Stomach (tissue), 9 donors: ENCODE measurements around the gene TMEM253. TPM values are rescaled to one million over a fixed set of nuclear protein-coding genes. Genes with fewer than 3 reads are reported as not detected.

Experiments
- DNase-seq, 2 donors: peaks; one replicate each; pipeline versions ENCODE4 v3.0.0 to v3.0.0-alpha.2; 2013 to 2019
- H3K27ac ChIP-seq, 5 donors: fragments of 200-600 bp in 4 of 5; sonication (generic) in 4 of 5; one replicate each; pipeline ENCODE4 v1.5.1; 2013 to 2019; ENCODE audit warnings: mild to moderate bottlenecking in 1 of 5, moderate library complexity in 1 of 5
- H3K27me3 ChIP-seq, 3 donors: fragments of 200-600 bp; sonication (generic); one replicate each; pipeline ENCODE4 v1.5.1; 2017 to 2019; ENCODE audit warnings: mixed run types in 1 of 3
- H3K36me3 ChIP-seq, 4 donors: fragments of 200-600 bp; sonication (generic); 1 replicate in 3 of 4; 2 replicates in 1 of 4; pipeline ENCODE4 v1.5.1; 2016 to 2019
- H3K4me1 ChIP-seq, 4 donors: fragments of 200-600 bp; sonication (generic); one replicate each; pipeline ENCODE4 v1.5.1; 2016 to 2019
- H3K4me3 ChIP-seq, 4 donors: fragments of 200-600 bp; sonication (generic) in 3 of 4; one replicate each; pipeline ENCODE4 v1.5.1; 2016 to 2019; ENCODE audit warnings: mild to moderate bottlenecking in 1 of 4
- H3K9me3 ChIP-seq, 4 donors: fragments of 200-600 bp; sonication (generic); one replicate each; pipeline ENCODE4 v1.5.1; 2016 to 2019
- EP300 ChIP-seq: sonication (generic); formaldehyde crosslinking; IDR thresholded peaks from one replicate; pipeline ENCODE4 v1.6.1; 2017; ENCODE audit warnings: antibody characterized with exemption
- POLR2A ChIP-seq, 4 donors: fragments of 450-650 bp; IDR thresholded peaks; one replicate each; pipeline ENCODE4 v1.6.1; 2016; ENCODE audit warnings: antibody characterized with exemption in 4 of 4, control low read depth in 2 of 4, mild to moderate bottlenecking in 1 of 4, moderate library complexity in 1 of 4
- POLR2AphosphoS5 ChIP-seq, 3 donors: sonication (generic); formaldehyde crosslinking; IDR thresholded peaks; one replicate each; pipeline ENCODE4 v1.6.1; 2016; ENCODE audit warnings: antibody characterized with exemption in 3 of 3
- WGBS, 5 donors: extraction: QIAGEN DNeasy Blood & Tissue Kit in 3 of 5; methylation state at CpG; one replicate each; pipeline versions ENCODE4 v1.1.5 to v1.1.7; 2013 to 2018; 5-methylcytosine and 5-hydroxymethylcytosine counted together
- intact Hi-C: fragments of 100-400 bp; cut with DNase I; formaldehyde crosslinking; loops from one replicate; pipeline ENCODE4 v1.15.1; 2023; ENCODE audit warnings: low total_unique reads
- polyA plus RNA-seq, 3 donors: library from polyadenylated mRNA; stranded (reverse); fragments of 200-250 nt; gene quantifications; one replicate each; pipeline ENCODE4 v1.2.3, GENCODE V29; 2013
- total RNA-seq, 5 donors: library from RNA; depleted of rRNA; stranded (reverse); fragments of >200 nt; gene quantifications; one replicate each; pipeline versions ENCODE4 v1.1.0 to v1.2.3, GENCODE V29; 2014 to 2016
- TF ChIP-seq, protein P1 (sequence below), 7 experiments: fragments of 450-650 bp in 4 of 7; fragments of 200-600 bp in 3 of 7; sonication (generic) in 3 of 7; IDR thresholded peaks; one replicate each; pipeline ENCODE4 v1.5.1; 2016 to 2019; ENCODE audit warnings: antibody characterized with exemption in 7 of 7, control low read depth in 2 of 7, mild to moderate bottlenecking in 1 of 7
- donor health status: healthy with polysubstance abuse.
- donor health status: Bipolar disorder and iron deficiency.
- donor health status: healthy.

The TMEM253 gene
- total and polyA plus RNA-seq, 8 donors, result 0.43 to 8.1 (median 1.1) TPM; not detected in 2

DNA sequence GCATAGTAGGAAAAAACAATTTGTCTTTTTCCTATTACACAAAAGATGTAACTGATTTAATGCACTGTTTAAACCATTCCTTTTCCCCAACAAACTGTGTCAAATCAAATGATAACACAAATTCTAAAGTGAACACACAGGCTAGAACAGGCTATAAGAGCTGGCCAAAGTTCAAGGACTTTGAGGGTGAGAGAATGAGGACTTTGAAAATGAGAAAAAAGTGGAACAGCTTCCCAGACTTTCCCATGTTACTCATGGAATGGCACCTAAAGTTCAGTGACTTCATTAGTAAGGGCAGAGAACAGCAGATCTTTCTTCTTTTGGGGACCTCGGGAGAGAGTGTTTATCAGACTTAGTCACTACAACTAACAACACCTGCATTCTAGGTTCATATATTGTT, 22.6 kb downstream of the TMEM253 start:
- Histone ChIP-seq H3K36me3 (no peaks in the 10 kb centered on the region), H3K4me3 (no peak overlapping the region), H3K27ac (no peak overlapping the region), H3K4me1 (no peaks in the 10 kb centered on the region), H3K9me3 (peaks cover 0 to 8% (median 3%) of the 10 kb centered on the region in 4 donors), H3K27me3 (peaks cover 0 to 4% (median 0%) of the 10 kb centered on the region in 3 donors)
- 62 to 90% (median 77%) methylated on average over 1 of the region's 1 CpG for WGBS, 5 donors
- intact Hi-C loops, result no loop called here
- TF ChIP-seq, protein P1, sequence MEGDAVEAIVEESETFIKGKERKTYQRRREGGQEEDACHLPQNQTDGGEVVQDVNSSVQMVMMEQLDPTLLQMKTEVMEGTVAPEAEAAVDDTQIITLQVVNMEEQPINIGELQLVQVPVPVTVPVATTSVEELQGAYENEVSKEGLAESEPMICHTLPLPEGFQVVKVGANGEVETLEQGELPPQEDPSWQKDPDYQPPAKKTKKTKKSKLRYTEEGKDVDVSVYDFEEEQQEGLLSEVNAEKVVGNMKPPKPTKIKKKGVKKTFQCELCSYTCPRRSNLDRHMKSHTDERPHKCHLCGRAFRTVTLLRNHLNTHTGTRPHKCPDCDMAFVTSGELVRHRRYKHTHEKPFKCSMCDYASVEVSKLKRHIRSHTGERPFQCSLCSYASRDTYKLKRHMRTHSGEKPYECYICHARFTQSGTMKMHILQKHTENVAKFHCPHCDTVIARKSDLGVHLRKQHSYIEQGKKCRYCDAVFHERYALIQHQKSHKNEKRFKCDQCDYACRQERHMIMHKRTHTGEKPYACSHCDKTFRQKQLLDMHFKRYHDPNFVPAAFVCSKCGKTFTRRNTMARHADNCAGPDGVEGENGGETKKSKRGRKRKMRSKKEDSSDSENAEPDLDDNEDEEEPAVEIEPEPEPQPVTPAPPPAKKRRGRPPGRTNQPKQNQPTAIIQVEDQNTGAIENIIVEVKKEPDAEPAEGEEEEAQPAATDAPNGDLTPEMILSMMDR (IDR thresholded peaks at IDR 0.05), result no peak
- no peak for TF ChIP-seq POLR2A (IDR thresholded peaks at IDR 0.05)
- no peak for TF ChIP-seq POLR2AphosphoS5 (IDR thresholded peaks at IDR 0.05)
- no peak for TF ChIP-seq EP300
- no peak for DNase-seq

DNA sequence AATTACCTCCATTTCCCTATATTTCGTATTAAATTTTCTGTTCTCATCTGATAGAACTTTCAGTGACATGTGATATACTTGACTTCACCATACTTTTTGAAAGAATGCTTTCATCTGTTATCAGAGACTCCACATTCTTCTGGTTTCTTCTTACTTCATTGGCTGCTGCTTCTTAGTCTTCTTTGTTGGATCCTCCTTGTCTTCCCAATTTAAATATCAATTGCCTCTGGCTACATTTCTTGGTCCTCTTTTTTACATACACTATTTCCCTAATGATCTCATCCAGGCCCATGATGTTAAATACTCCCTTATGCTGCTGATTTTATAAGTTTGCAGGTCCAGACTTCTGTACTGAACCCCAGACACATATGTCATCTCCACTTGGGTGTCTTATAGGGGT, 33.0 kb downstream of the TMEM253 start:
- 46 to 72% (median 59%) methylated on average over 1 of the region's 1 CpG for WGBS, 5 donors
- Histone ChIP-seq H3K36me3 (no peaks in the 10 kb centered on the region), H3K27me3 (no peaks in the 10 kb centered on the region), H3K9me3 (no peaks in the 10 kb centered on the region), H3K27ac (no peak overlapping the region), H3K4me1 (no peaks in the 10 kb centered on the region), H3K4me3 (no peak overlapping the region)
- TF ChIP-seq EP300 (no peak), POLR2AphosphoS5 (IDR thresholded peaks at IDR 0.05) (no peak), POLR2A (IDR thresholded peaks at IDR 0.05) (no peak)
- TF ChIP-seq, protein P1 (IDR thresholded peaks at IDR 0.05), result no peak
- no peak for DNase-seq
- intact Hi-C loops, result no loop called here

DNA sequence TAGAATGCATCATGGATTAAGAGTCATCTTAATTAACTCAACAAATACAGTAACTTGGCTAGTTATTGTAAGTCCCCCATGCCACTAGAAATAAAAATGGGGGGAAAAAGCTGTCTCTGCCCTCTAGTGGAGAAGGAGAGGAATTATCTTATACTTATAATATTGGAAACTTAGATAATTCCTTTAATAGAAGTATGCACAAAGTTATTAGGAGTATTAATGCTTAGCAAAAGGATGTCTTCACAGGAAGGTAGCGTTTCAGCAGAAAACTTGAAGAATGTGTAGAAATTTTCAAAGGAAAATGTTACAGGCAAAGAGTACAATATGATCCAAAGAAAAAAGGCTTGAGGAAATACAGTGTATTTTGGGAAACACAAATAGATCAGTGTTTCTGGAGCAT, 35.2 kb downstream of the TMEM253 start:
- H3K4me1 ChIP-seq, result no peaks in the 10 kb centered on the region
- no peak overlapping the region for H3K27ac ChIP-seq
- intact Hi-C loops, result no loop called here
- no peaks in the 10 kb centered on the region for H3K27me3 ChIP-seq
- no peaks in the 10 kb centered on the region for H3K36me3 ChIP-seq
- no peak overlapping the region for H3K4me3 ChIP-seq
- DNase-seq, result peak in 1 of 2 donors; percentile 2
- no peak for TF ChIP-seq EP300
- TF ChIP-seq, protein P1 (IDR thresholded peaks at IDR 0.05), result peak in 4 of 7 experiments; percentile 23 to 65 (median 38)
- no peaks in the 10 kb centered on the region for H3K9me3 ChIP-seq
- 4 to 22% (median 18%) methylated on average over 1 of the region's 1 CpG for WGBS, 5 donors

DNA sequence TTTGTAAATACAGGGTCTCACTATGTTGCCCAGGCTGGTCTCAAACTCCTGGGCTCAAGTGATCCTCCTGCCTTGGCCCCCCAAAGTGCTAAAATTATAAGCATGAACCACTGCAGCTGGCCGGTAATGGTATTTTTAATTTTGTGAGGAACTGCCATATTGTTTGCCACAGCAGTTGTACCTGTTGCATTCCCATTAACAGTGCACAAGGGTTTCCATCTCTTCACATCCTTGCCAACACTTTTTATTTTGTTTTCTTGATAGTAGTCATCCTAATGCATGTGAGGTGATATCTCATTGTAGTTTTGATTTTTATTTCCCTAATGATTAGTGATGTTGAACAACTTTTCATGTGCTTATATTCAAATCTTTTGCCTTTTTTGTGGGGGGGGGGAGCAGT, 41.5 kb downstream of the TMEM253 start:
- TF ChIP-seq POLR2A (IDR thresholded peaks at IDR 0.05) (no peak), EP300 (no peak), POLR2AphosphoS5 (IDR thresholded peaks at IDR 0.05) (no peak)
- TF ChIP-seq, protein P1 (IDR thresholded peaks at IDR 0.05), result no peak
- H3K27ac ChIP-seq, result no peak overlapping the region
- intact Hi-C loops, result no loop called here
- H3K4me1 ChIP-seq, result no peaks in the 10 kb centered on the region
- no peaks in the 10 kb centered on the region for H3K36me3 ChIP-seq
- H3K27me3 ChIP-seq, result no peaks in the 10 kb centered on the region
- peaks cover 0 to 15% (median 8%) of the 10 kb centered on the region in 4 donors for H3K9me3 ChIP-seq
- no peak overlapping the region for H3K4me3 ChIP-seq
- no peak for DNase-seq
- WGBS, 5 donors, result 77 to 96% (median 84%) methylated on average over 1 of the region's 1 CpG
